ENCODE measurements around the gene FOXD4L1.
"Not testable (repeated sequence)": the region's sequence is repeated elsewhere in the genome, so short reads cannot be mapped to it uniquely, and the experiment has no call there.

The FOXD4L1 gene

GRCh38 chr2:113517025-113517424, 18.6 kb downstream of the FOXD4L1 start:
- not testable (repeated sequence) for DNase-seq (ENCODE audit: low read depth); H3K4me3 ChIP-seq (replicated peaks; ENCODE audit: low read depth, low read length)

GRCh38 chr2:113520837-113521236, 22.4 kb downstream of the FOXD4L1 start:
- not testable (repeated sequence) for H3K4me3 ChIP-seq (replicated peaks; ENCODE audit: low read depth, low read length); DNase-seq (ENCODE audit: low read depth)

GRCh38 chr2:113521492-113521891, 23.0 kb downstream of the FOXD4L1 start:
- not testable (repeated sequence) for H3K4me3 ChIP-seq (replicated peaks; ENCODE audit: low read depth, low read length)
- DNase-seq (ENCODE audit: low read depth) = peak; percentile 10

- not testable (repeated sequence) for DNase-seq (ENCODE audit: low read depth)
Observed at GRCh38 chr2:113524986-113525385, 26.5 kb downstream of the FOXD4L1 start.

GRCh38 chr2:113527350-113528045, 29.0 kb downstream of the FOXD4L1 start:
- H3K4me3 ChIP-seq (replicated peaks; ENCODE audit: low read depth, low read length); DNase-seq (ENCODE audit: low read depth): not testable (repeated sequence)

More at GRCh38 chr2:113524986-113525385, 26.5 kb downstream of the FOXD4L1 start:
- not testable (repeated sequence) for H3K4me3 ChIP-seq (replicated peaks; ENCODE audit: low read depth, low read length)

- not testable (repeated sequence) for H3K4me3 ChIP-seq (replicated peaks; ENCODE audit: low read depth, low read length); DNase-seq (ENCODE audit: low read depth)
Observed at GRCh38 chr2:113528126-113528525, 29.7 kb downstream of the FOXD4L1 start.

- DNase-seq (ENCODE audit: low read depth); H3K4me3 ChIP-seq (replicated peaks; ENCODE audit: low read depth, low read length): not testable (repeated sequence)
Observed at GRCh38 chr2:113528904-113529303, 30.4 kb downstream of the FOXD4L1 start.

- DNase-seq (ENCODE audit: low read depth); H3K4me3 ChIP-seq (replicated peaks; ENCODE audit: low read depth, low read length): not testable (repeated sequence)
Observed at GRCh38 chr2:113532991-113533390, 34.5 kb downstream of the FOXD4L1 start.

- DNase-seq (ENCODE audit: low read depth); H3K4me3 ChIP-seq (replicated peaks; ENCODE audit: low read depth, low read length): not testable (repeated sequence)
Observed at GRCh38 chr2:113536573-113536972, 38.1 kb downstream of the FOXD4L1 start.

GRCh38 chr2:113540834-113541203, 42.4 kb downstream of the FOXD4L1 start:
- DNase-seq (ENCODE audit: low read depth); H3K4me3 ChIP-seq (replicated peaks; ENCODE audit: low read depth, low read length): not testable (repeated sequence)

GRCh38 chr2:113541204-113541975, 42.9 kb downstream of the FOXD4L1 start:
- peak; percentile 20 for DNase-seq (ENCODE audit: low read depth)
- H3K4me3 ChIP-seq (replicated peaks; ENCODE audit: low read depth, low read length) = peak overlapping the region; percentile 40

- not testable (repeated sequence) for H3K4me3 ChIP-seq (replicated peaks; ENCODE audit: low read depth, low read length); DNase-seq (ENCODE audit: low read depth)
Observed at GRCh38 chr2:113541976-113542485, 43.6 kb downstream of the FOXD4L1 start.

- not testable (repeated sequence) for H3K4me3 ChIP-seq (replicated peaks; ENCODE audit: low read depth, low read length); DNase-seq (ENCODE audit: low read depth)
Observed at GRCh38 chr2:113542529-113542928, 44.1 kb downstream of the FOXD4L1 start.
